Measurements from ENCODE around the gene URB1. TPM values are rescaled to one million over a fixed set of nuclear protein-coding genes. Genes with fewer than 3 reads are reported as not detected.

URB1 gene
- total and polyA plus RNA-seq, 9 of the 15 experiments (the other 6 are each of a cell fraction or from before 2014, with no cell fraction given), result 0.97 to 53.6 (median 21.5) TPM

DNA sequence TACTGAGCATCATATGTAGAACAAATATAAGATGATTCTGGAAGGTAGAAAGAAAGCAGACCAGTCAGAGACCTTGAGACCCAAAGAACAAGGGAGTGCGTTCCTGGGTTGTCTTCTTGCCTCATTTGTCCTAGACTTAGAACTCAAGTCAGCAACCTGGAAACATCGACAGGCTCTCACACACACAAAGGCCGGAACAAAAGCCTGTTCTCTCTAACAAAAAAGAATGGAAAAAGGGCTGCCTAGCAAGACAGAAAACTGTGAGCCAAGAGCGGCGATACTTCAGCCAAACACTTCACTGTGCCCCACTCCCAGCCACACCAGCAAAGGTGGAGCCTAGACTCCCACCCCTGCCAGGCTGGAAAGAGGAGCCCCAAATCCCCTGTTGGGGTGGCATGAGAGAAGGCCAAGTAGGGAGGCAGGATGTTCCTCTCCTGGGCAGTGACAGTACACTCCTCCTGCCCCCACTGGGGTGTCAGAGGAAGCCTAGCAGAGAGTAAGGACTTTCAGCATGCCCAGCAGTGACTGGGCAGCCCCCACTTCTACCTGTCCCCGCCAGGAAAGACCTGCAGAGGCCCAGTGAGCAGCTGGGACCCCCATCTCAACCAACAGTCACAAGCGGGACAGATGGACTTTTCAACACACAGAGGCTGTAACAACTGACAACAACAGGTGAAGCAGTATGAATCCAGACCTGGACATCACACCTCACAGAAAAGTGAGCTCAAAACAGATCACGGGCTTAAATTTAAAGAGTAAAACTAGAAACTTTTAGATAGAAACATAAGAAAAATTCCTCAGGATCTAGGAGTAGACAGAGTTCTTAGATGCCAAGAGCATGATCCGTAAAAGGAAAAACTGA is 61.1 kb downstream of the URB1 start:
- H3K4me2 ChIP-seq (ENCODE audit: insufficient read depth, low read length), result no peak overlapping the region
- H3K27me3 ChIP-seq (ENCODE audit: control insufficient read depth in 2 of 2, insufficient read depth in 2 of 2, low read length in 2 of 2), result no peaks in the 10 kb centered on the region
- TF ChIP-seq KLF10 (CRISPR knock-in tag; IDR thresholded peaks at IDR 0.05) (no peak), ZNF24 (IDR thresholded peaks at IDR 0.05) (no peak), RBM22 (IDR thresholded peaks at IDR 0.05; ENCODE audit: low read depth, low read length, poor library complexity, severe bottlenecking) (no peak), FOXJ2 (tag; IDR thresholded peaks at IDR 0.05) (no peak), GTF2E2 (tag; IDR thresholded peaks at IDR 0.05) (no peak), CCNT2 (IDR thresholded peaks at IDR 0.05; ENCODE audit: borderline replicate concordance, extremely low read depth, insufficient read length, low read depth, low read length) (no peak), PHF20 (IDR thresholded peaks at IDR 0.05; ENCODE audit: partially characterized antibody) (no peak), SRSF3 (IDR thresholded peaks at IDR 0.05; ENCODE audit: insufficient read depth, low read length) (no peak), ZNF133 (CRISPR knock-in tag; IDR thresholded peaks at IDR 0.05) (no peak), CSDE1 (IDR thresholded peaks at IDR 0.05) (no peak), ELF2 (CRISPR knock-in tag; IDR thresholded peaks at IDR 0.05) (no peak), SMARCC2 (IDR thresholded peaks at IDR 0.05; ENCODE audit: low read depth) (no peak), RUNX1 (IDR thresholded peaks at IDR 0.05; ENCODE audit: low read depth) (no peak), SRSF9 (IDR thresholded peaks at IDR 0.05; ENCODE audit: borderline replicate concordance, low read depth, low read length) (no peak), ADNP (tag; IDR thresholded peaks at IDR 0.05) (no peak), MBD2 (IDR thresholded peaks at IDR 0.05; ENCODE audit: borderline replicate concordance, low read depth) (no peak)
- TF ChIP-seq, protein P1, sequence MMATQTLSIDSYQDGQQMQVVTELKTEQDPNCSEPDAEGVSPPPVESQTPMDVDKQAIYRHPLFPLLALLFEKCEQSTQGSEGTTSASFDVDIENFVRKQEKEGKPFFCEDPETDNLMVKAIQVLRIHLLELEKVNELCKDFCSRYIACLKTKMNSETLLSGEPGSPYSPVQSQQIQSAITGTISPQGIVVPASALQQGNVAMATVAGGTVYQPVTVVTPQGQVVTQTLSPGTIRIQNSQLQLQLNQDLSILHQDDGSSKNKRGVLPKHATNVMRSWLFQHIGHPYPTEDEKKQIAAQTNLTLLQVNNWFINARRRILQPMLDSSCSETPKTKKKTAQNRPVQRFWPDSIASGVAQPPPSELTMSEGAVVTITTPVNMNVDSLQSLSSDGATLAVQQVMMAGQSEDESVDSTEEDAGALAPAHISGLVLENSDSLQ (IDR thresholded peaks at IDR 0.05), result no peak
- H3K9me1 ChIP-seq (ENCODE audit: control insufficient read depth, insufficient read depth, low read length), result no peaks in the 10 kb centered on the region
- no peaks in the 10 kb centered on the region for H3K9me3 ChIP-seq (replicated peaks; ENCODE audit: control insufficient read depth, insufficient read depth, low read depth, low read length)
- CTCF ChIA-PET (ENCODE audit: low intra/inter-chr PET ratio), result no interaction called here
- in situ Hi-C loops (cut with MboI), result no loop called here
- FAIRE-seq, result no peak
- no peak overlapping the region for H3K27ac ChIP-seq (ENCODE audit: extremely low read depth, low read depth, low read length)
- no peaks in the 10 kb centered on the region for H3K79me2 ChIP-seq (ENCODE audit: control insufficient read depth, insufficient read depth, low read length)
- 87% methylated on average over 9 of the region's 9 CpGs for WGBS (ENCODE audit: insufficient coverage, low coverage, missing lambda C conversion rate)
- no TSS peak for BruUV-seq (replicated peaks)
- H4K20me1 ChIP-seq (replicated peaks; ENCODE audit: control insufficient read depth, insufficient read depth, low read length), result no peaks in the 10 kb centered on the region
- no peak overlapping the region for H2AFZ ChIP-seq (ENCODE audit: low read depth, low read length)
- no peak for DNase-seq (ENCODE audit: extremely low read depth in 1 of 4, low spot score in 3 of 4)
- H3K36me3 ChIP-seq (ENCODE audit: control insufficient read depth, insufficient read depth, low read length), result peaks cover 99% of the 10 kb centered on the region
- no peak overlapping the region for H3K4me3 ChIP-seq
- H3K9ac ChIP-seq (ENCODE audit: insufficient read depth in 1 of 2, low read depth in 2 of 2, low read length in 2 of 2), result 0 out of 4 replicates have a peak overlapping the region, but pooled peaks of 1 of the 2 experiments have one; percentile 22
- peaks cover 0 to 2% of the 10 kb centered on the region in 2 experiments; a peak in 1 of 5 replicates for H3K4me1 ChIP-seq (replicated peaks in 1 of 2; ENCODE audit: control insufficient read depth in 2 of 2, insufficient read depth in 2 of 2, low read length in 2 of 2)
- POLR2A ChIA-PET, result no interaction called here
- no peak for ATAC-seq
- intact Hi-C loops (cut with micrococcal nuclease), result no loop called here
